Ureter (tissue), 1 donor: ENCODE data around the gene CALML5. TPM values are rescaled to one million over a fixed set of nuclear protein-coding genes. Genes with fewer than 3 reads are reported as not detected.

Experiments used
- DNase-seq: peaks from one replicate; pipeline ENCODE4 v3.0.0-alpha.2; 2020; ENCODE audit warnings: low spot score
- total RNA-seq: library from RNA; stranded (reverse); gene quantifications from one replicate; pipeline ENCODE4 v1.2.4, GENCODE V29; 2023
- donor health status: DM: yes; HTN: yes; CAD: no.

Gene CALML5
- total RNA-seq, 1 donor from 2014 or later: not detected

GRCh38 chr10:5515948-5516761 lies 16.8 kb upstream of the CALML5 start:
- no peak for DNase-seq

- DNase-seq: no peak
Observed at GRCh38 chr10:5514226-5514850, 15.0 kb upstream of the CALML5 start.

DNA sequence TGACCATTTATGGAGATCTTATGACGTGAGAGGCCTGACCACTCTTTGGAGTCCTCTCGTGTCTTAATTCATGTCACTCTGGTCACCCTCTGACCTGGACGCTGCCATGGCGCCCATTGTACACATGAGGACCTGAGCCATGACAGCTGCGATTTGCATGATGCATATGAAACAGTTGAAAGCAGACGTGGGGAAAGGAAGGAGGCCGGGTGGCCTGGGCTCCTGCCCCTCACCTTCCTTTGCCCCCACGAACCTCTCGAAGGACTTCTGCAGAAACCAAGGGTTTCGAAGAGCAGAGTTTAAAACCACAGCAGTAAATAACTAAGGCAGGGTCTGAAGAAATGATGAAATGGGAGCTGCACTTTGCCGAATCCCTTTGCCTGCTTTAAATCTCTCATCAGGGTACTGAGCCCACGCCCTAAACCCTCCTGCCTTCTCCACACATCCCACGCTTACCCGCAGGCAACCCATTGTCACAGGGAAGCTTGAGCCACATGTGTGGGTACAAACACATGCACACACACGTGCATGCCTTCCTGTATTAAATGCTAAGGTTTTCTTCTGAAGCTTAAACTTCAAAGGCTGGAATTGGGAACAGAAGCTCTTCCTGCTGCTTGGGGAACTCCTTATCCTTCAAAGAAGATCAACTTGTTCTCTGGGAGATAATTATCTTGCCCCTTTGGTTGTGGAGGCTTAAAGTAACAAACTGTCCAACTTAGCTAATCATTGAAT lies 13.7 kb upstream of the CALML5 start:
- no peak for DNase-seq

- DNase-seq: no peak
Observed at GRCh38 chr10:5512331-5512730, 13.0 kb upstream of the CALML5 start.

GRCh38 chr10:5511885-5512280 lies 12.5 kb upstream of the CALML5 start:
- DNase-seq: no peak

GRCh38 chr10:5511231-5511884 lies 12.0 kb upstream of the CALML5 start:
- no peak for DNase-seq

- no peak for DNase-seq
Observed at GRCh38 chr10:5510281-5511072, 11.1 kb upstream of the CALML5 start.

- DNase-seq: no peak
Observed at GRCh38 chr10:5509691-5510090, 10.3 kb upstream of the CALML5 start.

GRCh38 chr10:5509236-5509635 lies 9.9 kb upstream of the CALML5 start:
- no peak for DNase-seq

- DNase-seq: no peak
Observed at GRCh38 chr10:5508786-5509185, 9.4 kb upstream of the CALML5 start.

DNA sequence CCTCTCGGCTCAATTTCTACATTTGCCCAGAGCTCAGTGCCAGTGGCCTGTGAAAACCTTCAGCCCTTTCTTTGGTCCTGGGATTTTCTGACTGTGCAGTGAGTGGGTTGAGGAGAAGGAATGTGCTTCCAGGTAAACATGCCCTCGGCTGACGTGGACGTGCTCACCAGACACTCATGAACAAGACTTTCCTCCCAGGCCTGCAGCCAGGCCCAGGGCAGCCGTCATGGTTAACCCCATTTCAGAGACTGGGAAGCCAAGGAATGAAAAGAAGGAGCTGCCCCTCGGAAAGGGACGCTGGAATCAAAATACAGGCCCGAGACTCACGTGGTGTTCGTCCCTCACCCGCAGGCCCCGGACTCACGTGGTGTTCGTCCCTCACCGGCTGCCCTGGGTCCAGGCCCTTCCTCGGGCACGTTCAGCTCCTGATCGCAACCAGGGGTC lies 8.8 kb upstream of the CALML5 start:
- DNase-seq: no peak

- no peak for DNase-seq
Observed at GRCh38 chr10:5507649-5508131, 8.3 kb upstream of the CALML5 start.

DNA sequence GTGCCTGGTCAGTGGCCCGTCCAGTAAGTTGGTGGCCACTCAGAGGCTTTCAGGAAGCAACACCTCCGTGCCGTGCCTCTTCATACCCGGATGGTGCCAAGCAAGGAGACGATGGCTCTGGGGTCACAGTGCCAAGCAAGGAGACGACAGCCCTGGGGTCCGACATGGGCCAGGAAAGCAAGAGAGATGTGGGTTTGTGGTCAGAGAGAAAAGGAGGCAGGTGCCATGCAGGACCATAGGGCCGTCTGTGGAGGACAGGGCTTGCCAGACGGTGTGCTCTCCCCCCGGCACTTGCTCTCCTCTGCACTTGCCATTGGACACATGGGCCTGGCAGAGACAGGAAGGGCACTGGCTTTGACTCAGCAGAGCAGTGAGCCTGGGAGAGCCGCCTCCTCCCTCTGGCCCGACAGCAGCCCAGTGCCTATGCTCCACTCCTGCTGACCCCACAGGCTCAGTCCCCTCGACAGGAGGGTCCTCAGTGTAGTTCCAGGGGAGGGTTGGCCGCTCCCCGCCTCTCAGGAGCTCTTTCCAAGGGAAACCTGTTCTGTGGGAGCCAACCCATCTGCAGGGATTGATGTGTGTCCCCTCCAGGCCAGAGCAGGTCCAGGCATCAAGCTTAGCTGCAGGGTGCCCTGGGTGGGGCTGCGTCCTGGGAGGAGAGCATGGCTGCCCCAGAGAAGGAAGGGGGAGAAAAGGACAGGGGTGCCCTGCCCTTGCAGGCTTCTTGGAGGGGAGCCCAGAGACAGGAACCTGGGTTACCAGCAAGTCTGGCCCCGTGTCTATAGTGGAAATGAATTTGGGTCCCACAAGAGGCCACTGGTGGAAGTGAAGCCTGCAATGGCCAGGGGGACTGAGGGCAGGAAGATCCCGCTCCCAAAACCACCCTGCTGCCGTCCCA lies 7.6 kb upstream of the CALML5 start:
- no peak for DNase-seq

GRCh38 chr10:5506246-5506645 lies 6.9 kb upstream of the CALML5 start:
- DNase-seq: no peak

DNA sequence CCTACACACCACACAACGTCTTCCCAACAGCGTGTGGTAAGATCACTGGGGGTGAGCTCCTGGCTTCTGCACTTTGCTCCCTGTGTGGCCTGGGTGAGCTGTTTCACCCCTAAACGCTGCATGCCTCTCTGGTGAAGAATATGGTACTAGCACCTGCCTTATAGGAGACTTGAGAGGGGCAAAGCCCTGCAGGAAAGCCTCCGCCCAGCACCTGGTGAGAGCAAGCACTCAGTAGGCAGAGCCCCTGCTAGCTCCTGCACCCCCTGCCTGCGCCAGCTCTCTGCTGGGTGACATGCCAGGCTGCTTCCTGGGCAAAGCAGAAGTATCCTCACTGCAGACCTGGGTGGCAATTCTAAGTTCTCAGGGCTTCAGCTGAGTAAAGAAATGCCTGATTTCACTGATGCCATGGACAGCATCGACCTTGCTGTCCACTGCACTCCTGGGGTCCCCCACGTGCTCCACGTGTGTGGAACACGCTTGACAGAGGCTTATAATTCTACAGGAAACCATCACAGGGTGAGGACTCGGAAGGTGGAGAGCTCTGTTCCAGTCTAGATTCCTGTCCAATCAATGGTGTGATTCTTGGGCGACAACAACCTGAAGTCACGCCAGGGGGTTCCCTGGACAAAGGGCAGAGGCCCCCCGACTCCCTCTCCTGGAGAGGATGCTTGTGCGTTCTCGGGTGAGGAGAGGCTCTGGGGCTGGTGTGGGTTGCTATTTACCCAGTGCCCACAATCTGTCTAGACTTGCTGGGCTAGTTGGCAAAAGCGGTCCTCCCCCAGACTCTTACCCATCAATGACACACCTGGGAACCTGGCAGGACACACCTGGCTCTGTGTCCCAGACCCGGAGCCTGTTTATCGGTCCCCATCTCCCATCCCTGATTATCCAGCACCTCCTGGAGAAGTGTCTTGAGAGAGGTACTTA lies 5.0 kb upstream of the CALML5 start:
- no peak for DNase-seq

- DNase-seq: peak; percentile 78
Observed at GRCh38 chr10:5503477-5503835, 4.1 kb upstream of the CALML5 start.

DNA sequence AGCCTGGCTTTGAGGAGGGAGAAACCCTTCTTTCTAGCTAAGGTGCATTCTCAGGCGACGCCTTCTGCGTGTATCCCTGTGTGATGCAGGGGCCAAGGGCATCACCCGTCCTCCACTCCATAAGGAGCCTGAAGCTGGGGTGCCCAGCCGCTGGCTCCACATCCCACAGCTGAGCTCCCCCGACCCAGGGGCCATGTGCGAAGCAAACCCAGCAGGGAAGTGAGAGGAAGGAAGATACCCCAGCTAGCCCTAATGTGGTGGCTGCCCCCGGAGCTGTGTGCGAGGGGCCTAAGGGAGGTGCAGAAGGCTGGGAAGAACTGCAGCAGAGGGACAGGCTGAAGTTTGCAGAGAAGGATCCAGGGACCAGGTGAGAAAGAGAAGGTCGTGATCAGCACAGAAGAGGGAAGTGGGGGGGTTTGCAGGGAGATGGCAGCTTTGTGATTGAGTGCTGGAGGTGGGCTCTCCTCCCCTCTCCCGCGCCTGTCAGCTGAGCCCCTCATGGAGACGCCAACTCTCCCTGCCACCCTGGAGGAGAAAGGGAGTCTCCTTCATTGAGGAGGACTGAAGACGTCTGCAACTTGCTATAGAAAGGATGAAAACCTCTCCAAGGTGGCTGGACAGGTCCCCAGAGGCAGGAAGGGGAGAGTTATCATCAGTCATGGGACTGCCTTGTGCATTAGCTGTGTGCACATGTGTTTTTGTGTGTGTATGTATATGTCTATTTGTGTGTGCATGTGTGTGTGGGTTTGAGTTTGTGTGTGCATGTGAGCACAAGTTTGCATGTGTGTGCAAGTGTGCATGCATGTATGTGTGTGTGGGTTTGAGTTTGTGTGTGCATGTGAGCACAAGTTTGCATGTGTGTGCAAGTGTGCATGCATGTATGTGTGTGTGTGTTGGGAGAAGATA lies 3.5 kb upstream of the CALML5 start:
- no peak for DNase-seq

GRCh38 chr10:5502061-5502521 lies 2.7 kb upstream of the CALML5 start:
- no peak for DNase-seq
